ENCODE data around the gene GAK.

The GAK gene

GRCh38 chr4:907103-907400, 25.1 kb downstream of the GAK start:
- DNase-seq (ENCODE audit: low read depth): no peak

GRCh38 chr4:906339-907102, 25.6 kb downstream of the GAK start:
- DNase-seq (ENCODE audit: low read depth): no peak

GRCh38 chr4:905485-906338, 26.4 kb downstream of the GAK start:
- no peak for DNase-seq (ENCODE audit: low read depth)

GRCh38 chr4:903066-904046, 28.8 kb downstream of the GAK start:
- DNase-seq (ENCODE audit: low read depth): no peak

GRCh38 chr4:901192-901910, 30.8 kb downstream of the GAK start:
- DNase-seq (ENCODE audit: low read depth): no peak

GRCh38 chr4:900721-901120, 31.4 kb downstream of the GAK start:
- DNase-seq (ENCODE audit: low read depth): no peak

GRCh38 chr4:900073-900472, 32.0 kb downstream of the GAK start:
- DNase-seq (ENCODE audit: low read depth): no peak

GRCh38 chr4:899556-899906, 32.6 kb downstream of the GAK start:
- DNase-seq (ENCODE audit: low read depth): no peak

- no peak for DNase-seq (ENCODE audit: low read depth)
These were observed 33.1 kb downstream of the GAK start for GRCh38 chr4:898869-899555.

- DNase-seq (ENCODE audit: low read depth): no peak
These were observed 34.0 kb downstream of the GAK start for GRCh38 chr4:898123-898522.

GRCh38 chr4:896630-897029, 35.5 kb downstream of the GAK start:
- DNase-seq (ENCODE audit: low read depth): no peak

- no peak for DNase-seq (ENCODE audit: low read depth)
These were observed 35.9 kb downstream of the GAK start for GRCh38 chr4:896216-896615.

GRCh38 chr4:895596-895995, 36.5 kb downstream of the GAK start:
- DNase-seq (ENCODE audit: low read depth): no peak

- no peak for DNase-seq (ENCODE audit: low read depth)
These were observed 38.0 kb downstream of the GAK start for GRCh38 chr4:893995-894705.

- DNase-seq (ENCODE audit: low read depth): no peak
These were observed 38.7 kb downstream of the GAK start for GRCh38 chr4:893276-893994.

GRCh38 chr4:892780-893179, 39.3 kb downstream of the GAK start:
- no peak for DNase-seq (ENCODE audit: low read depth)

GRCh38 chr4:891747-892146, 40.4 kb downstream of the GAK start:
- DNase-seq (ENCODE audit: low read depth): no peak

GRCh38 chr4:890036-890695, 42.0 kb downstream of the GAK start:
- DNase-seq (ENCODE audit: low read depth): no peak

GRCh38 chr4:889516-889915, 42.6 kb downstream of the GAK start:
- DNase-seq (ENCODE audit: low read depth): no peak

Data from stimulated activated CD8-positive, alpha-beta memory T cell treated with anti-CD3 and anti-CD28 coated beads, Interleukin-15, amount 100 ng/mL, for 1 hour (primary cell).